Liver (tissue), 3 donors: Measurements from ENCODE around the gene SLC24A4.

Source experiments
- CTCF ChIP-seq: fragments of 150-350 bp; IDR thresholded peaks from 2 replicates; pipeline ENCODE4 v1.5.1; 2017; ENCODE audit warnings: improper control_type of control experiment, low read depth, low read length; ENCODE audit not compliant: missing input control
- FOXA1 ChIP-seq: IDR thresholded peaks from 2 replicates; pipeline ENCODE4 v1.6.1; 2016; ENCODE audit warnings: antibody characterized with exemption
- FOXA2 ChIP-seq: IDR thresholded peaks from 2 replicates; pipeline ENCODE4 v1.6.1; 2016; ENCODE audit warnings: antibody characterized with exemption
- GABPA ChIP-seq, 2 donors: IDR thresholded peaks in 1 of 2; conservative IDR thresholded peaks in 1 of 2; 2 replicates each; pipeline ENCODE4 v1.6.1; 2016; ENCODE audit warnings: antibody characterized with exemption in 2 of 2, mild to moderate bottlenecking in 1 of 2, moderate library complexity in 1 of 2
- JUND ChIP-seq, 2 donors: IDR thresholded peaks; 2 replicates each; pipeline ENCODE4 v1.6.1; 2016; ENCODE audit warnings: antibody characterized with exemption in 2 of 2
- MAX ChIP-seq: IDR thresholded peaks from 2 replicates; pipeline ENCODE4 v1.6.1; 2016; ENCODE audit warnings: antibody characterized with exemption
- RAD21 ChIP-seq, 2 donors: IDR thresholded peaks; 2 replicates each; pipeline ENCODE4 v1.6.1; 2016; ENCODE audit warnings: antibody characterized with exemption in 2 of 2, mild to moderate bottlenecking in 2 of 2
- REST ChIP-seq: IDR thresholded peaks from 2 replicates; pipeline ENCODE4 v1.6.1; 2016; ENCODE audit warnings: antibody characterized with exemption, mild to moderate bottlenecking
- RXRA ChIP-seq, 2 donors: IDR thresholded peaks; 2 replicates each; pipeline ENCODE4 v1.6.1; 2017 to 2018; ENCODE audit warnings: antibody characterized with exemption in 2 of 2, mild to moderate bottlenecking in 1 of 2
- YY1 ChIP-seq: IDR thresholded peaks from 2 replicates; pipeline ENCODE4 v1.6.1; 2016; ENCODE audit warnings: antibody characterized with exemption, mild to moderate bottlenecking
- ZBTB33 ChIP-seq: IDR thresholded peaks from 2 replicates; pipeline ENCODE4 v1.6.1; 2016; ENCODE audit warnings: antibody characterized with exemption
- donor health status: healthy.
- donor health status: healthy.

- TF ChIP-seq CTCF = no peak
- TF ChIP-seq FOXA2 = no peak
- no peak for TF ChIP-seq RAD21 (IDR thresholded peaks at IDR 0.05)
- TF ChIP-seq MAX = no peak
- TF ChIP-seq ZBTB33 = no peak
- TF ChIP-seq JUND (IDR thresholded peaks at IDR 0.05) = no peak
- no peak for TF ChIP-seq REST
- TF ChIP-seq GABPA (IDR thresholded peaks at IDR 0.05 in 1 of 2, conservative IDR thresholded peaks at IDR 0.05 in 1 of 2) = no peak
- no peak for TF ChIP-seq YY1
- no peak for TF ChIP-seq RXRA (IDR thresholded peaks at IDR 0.05)
- no peak for TF ChIP-seq FOXA1
Measured at GRCh38 chr14:92380582-92380981, 57.6 kb downstream of the SLC24A4 start.
